HS-5 (cell line): Measurements from ENCODE around the gene AKT2.

ENCODE experiments used
- DNase-seq: peaks from one replicate; pipeline ENCODE4 v3.0.0-alpha.2; 2012; ENCODE audit warnings: low read depth

Gene AKT2

GRCh38 chr19:40235238-40236025, 49.7 kb downstream of the AKT2 start:
- DNase-seq = no peak

GRCh38 chr19:40234429-40235237, 50.5 kb downstream of the AKT2 start:
- DNase-seq = no peak

GRCh38 chr19:40233811-40234389, 51.2 kb downstream of the AKT2 start:
- no peak for DNase-seq

DNA sequence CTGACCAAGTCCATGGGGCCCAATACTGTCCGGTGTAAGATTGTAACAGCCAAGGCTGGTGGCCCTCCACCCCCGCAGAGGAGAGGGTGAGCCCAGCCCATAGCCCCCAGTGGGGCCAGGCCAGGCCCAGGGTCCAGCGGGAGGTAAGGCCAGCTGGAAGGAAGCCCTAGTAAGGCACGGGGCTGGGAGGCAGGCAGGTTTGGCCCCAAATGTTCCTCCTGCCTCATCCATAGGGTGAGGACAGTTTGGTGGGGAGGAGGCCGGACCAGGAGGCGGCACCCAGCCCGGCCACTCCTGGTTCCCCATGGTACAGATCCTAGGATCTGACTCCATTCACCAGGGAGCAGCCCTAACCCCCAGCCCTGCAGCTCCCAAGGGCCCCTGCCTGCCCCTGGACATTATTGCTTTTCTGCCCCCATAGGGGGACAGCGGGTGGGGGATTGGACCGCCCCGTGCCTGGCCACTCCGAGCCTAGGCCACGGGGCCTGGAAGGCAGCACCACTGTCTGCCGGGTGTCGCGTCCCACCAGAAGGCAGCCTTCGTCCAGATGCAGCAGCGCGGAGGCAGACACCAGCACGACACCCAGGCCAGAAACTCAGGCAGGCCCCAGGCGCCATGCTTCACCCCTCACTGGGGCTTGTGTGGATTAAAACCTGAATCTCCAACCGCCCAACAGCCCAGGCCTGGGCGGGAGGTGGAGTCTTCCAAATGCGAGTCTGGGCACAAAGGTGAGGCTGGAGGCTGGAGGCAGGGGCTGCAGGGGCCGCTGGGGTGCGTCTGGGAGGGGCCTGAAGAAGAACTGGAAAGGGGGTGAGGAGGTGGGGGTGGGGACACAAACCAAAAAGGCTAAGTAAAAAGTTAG, 52.0 kb downstream of the AKT2 start:
- no peak for DNase-seq

DNA sequence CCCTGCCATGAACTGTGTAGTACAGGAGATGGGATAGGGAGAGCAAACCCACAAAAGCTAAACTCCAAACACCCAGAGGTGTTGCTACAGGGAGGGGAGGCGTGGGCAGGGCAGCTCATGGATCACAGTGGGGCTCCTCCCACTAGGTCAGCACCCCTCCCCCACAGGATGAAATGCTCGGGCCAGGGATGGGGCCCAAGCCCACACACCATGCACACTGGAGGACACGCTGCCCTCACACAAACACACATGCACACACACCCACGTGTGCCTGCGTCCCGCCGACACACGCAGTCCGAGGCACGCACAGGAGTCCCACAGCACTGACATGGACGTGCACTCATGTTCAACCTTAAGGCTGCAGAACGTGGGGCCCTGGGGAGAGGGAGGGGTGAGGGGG, 52.7 kb downstream of the AKT2 start:
- no peak for DNase-seq

GRCh38 chr19:40231544-40232424, 53.4 kb downstream of the AKT2 start:
- DNase-seq = no peak

DNA sequence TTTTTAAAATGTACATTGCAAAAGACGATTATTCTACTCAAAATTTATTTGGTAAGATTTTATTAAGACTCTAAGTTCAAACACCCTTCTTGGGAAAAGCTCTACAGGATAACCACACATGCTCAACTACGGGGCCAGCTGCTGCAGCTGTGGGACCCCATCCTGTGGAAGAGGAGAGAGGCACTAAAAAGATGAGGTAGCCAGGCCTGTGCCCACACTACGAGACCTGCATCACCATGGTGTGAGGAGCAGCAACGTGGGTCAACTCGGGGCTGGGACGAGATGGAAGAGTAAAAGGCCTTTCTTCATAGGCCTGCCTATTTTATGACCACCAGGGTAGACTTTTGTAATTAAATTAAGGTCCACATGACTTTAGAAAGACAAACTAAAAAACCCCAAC, 54.1 kb downstream of the AKT2 start:
- DNase-seq = no peak

GRCh38 chr19:40229926-40230417, 55.2 kb downstream of the AKT2 start:
- no peak for DNase-seq

GRCh38 chr19:40229484-40229883, 55.7 kb downstream of the AKT2 start:
- peak; percentile 19 for DNase-seq

DNA sequence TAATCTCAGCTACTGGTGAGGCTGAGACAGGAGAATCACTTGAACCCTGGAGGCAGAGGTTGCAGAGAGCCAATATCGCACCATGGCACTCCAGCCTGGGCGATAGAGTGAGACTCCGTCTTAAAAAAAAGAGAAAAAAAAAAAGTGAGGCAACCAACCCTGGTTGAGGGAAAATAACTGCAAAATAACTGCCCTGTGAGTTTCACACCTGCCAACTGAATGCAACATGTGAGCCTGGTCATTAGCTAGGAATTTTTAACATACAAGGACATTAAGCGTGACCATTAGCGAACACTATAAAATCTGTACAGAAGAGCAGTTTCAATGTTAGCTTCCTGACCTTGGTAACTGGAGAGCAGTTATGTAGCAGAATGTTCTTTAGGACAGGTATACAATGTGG, 56.3 kb downstream of the AKT2 start:
- DNase-seq = no peak

- no peak for DNase-seq
Observed at GRCh38 chr19:40228346-40228745, 56.8 kb downstream of the AKT2 start.

DNA sequence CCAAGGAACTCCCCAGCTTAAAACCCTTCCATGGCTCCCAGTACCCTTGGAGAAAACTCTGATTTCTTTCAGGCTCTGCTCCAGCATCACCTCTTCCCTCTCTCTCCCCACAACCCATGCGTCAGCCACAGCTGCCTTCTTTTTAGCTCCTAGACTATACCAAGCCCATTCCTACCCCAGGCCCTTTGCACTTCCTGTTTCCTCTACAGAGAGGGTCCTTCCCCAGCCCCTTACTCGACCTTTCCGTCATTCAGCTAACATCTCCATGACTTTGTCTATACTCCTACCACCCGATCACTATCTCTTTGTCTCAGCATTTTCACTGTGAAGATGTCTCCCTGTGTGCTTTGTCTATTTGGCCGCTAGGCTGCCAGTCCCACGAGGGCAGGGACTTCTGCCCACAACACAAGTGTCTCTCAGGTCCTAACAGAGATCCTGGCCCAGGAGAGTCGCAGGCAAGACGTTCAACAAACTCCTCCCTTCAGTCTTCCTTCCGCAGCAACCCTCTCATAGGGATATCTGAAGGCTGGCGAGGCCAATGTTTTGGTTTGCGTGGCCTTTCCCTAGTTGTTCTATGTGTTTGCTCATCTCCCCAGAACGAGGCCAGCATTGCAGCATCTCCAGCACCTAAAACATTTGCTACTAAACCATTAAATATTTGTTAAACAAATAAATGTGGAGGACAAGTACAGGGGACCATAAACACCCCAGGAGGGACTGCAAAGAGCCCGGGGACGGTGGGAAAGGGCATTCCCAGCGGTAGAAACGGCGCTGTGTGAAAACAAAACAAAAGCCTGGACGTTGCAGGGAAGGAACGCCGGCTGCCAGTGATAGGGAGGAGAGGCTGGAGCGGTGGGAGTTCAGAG, 59.5 kb downstream of the AKT2 start:
- no peak for DNase-seq

DNA sequence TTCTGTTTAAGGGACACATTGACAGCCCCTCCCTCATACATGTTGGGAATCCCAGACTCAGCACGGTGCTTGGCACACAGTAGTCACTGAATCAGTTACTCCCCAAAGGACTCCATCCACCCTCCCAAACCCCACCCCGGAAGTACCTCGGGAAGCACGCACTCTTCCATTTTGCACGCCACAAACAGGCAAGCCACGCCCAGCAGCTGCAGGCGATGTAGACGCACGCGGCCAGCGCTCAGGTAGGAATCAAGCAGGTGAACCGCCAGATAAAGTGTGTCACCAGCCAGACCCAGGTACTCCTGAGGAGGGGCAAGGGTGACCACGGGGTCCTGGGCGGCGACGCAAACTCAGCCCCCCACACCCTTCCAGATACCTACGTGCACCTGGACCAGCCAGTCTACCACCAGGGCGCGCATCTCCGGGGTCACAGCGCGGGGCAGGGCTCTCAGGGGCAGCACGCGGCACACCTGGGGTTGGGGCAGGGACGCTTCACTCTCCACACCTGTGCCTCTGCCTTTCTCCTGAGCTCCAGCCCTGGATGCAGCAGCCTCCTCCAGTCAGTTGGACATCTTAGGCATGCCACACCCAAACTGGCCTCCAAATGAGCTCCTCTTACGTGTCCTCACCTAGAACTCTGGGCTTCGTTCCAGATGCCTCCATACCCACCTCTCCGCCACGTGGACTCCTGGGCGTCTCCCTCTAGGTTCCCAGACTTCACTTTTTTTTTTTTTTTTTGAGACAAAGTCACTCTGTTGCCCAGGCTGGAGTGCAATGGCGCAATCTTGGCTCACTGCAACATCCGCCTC, 60.6 kb downstream of the AKT2 start:
- DNase-seq = no peak

DNA sequence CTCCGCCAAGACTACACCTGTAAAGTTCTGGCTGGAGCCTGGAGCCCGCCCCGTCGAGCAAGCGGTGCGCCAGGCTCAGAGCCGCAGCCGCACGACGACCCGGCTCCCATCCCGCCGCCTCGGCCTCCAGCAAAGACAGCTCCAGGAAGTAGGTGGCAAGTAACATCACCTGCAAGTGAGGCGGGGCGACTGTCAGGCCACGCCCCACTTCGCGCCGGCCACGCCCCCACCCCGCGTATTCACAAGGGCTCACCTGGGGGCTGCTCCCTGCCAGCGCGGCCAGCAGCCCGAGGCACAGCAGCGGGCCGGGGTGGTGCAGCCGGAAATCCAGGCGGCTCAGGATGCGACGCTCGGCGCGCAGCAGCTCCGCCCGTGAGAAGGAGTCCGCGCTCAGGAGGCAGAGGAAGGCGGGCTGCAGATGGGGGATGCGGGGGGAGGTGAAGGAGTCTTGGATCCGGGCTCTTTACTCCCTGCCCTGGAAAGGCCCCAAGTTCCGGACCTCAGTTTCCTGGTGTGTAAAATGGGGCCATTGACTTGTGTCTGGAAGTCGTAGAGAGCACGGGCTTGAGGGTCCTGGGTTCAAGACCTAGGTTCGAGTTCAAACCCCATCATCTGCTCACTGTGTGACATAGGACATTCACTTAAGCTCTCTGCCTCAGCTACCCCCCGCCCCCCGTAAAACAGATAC, 61.9 kb downstream of the AKT2 start:
- DNase-seq = no peak

DNA sequence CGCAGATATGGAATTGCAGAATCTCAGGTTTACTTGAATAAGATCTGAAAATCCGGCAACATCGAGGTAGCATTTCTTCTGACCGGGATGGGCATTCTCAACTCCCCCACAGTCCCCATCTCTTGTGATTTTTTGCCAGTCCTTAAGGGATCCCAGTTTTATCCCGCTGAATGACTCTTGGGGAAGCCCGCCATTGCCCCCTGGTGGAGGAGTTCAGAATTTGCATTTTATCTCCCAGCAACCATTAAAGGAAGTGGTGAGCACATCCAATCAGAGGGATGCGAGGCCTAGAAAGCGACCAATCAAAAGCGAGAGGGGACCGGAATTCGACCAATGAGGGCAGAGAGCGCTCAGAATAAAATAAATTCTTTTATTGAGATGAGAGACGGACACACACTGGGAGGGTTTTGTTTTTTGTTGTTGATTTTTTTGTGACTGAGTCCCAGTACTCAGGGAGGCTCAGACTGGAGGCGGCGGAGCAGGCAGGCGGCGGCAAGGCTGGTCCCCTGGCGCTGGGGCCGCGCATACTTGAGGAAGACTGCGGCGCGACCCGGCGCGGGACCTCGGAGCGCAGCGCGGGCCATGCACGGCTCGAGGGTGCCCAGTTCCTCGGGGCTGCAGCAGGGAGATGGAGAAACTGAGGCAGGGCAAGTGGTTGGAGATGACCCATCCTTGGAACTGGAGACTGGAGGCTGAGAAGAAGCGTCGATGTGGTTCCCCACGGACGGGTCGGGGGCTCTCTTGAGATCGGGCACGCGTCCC, 63.1 kb downstream of the AKT2 start:
- peak; percentile 59 for DNase-seq

DNA sequence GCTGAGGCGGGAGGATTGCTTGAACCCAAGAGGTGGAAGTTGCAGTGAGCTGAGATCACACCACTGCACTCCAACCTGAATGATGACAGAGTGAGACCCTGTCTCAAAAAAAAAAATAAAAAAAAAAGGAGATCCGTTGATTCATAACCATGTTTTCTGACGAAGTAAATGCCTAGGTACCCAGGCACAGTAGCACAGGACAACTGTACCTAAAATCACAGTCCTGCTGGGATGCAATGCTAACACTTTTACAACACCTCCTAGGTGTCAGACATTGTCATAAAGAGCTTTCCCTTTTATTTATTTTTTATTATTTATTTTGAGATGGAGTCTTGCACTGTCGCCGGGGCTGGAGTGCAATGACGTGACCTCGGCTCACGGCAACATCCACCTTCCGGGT, 64.5 kb downstream of the AKT2 start:
- DNase-seq = no peak

DNA sequence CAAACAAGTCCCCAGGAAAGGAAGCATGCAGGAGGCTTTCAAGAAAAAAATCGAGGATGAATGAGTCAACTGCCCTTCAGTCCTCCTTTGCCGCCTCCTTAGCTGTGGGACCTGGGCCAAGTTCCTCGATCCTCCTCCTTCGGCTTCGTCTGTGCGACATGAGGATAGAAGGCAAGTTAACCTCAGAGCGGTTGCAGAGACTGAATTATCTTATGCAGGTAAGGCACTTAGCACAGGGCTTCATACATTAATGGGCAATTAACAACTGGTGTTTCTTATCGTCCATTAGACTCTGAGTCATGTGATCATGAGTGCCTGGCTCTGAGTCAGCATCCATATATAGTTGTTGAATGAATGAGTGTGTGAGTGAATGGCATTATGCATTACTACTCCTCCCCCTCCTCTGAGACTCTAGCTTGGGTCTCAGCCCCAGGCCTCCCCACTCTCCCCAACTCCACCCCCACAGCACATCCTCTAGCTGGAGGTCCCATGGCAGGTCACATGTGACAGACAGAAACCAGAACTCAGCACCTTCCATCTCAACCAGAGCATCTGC, 65.3 kb downstream of the AKT2 start:
- peak; percentile 87 for DNase-seq
